Panc1 (cell line): ENCODE measurements around the gene GPR31.

Source experiments
- CTCF ChIP-seq: fragments of 450-650 bp; IDR thresholded peaks from 2 replicates; pipeline ENCODE4 v1.5.1; 2017; ENCODE audit warnings: mild to moderate bottlenecking
- POLR2AphosphoS5 ChIP-seq: IDR thresholded peaks from 2 replicates; pipeline ENCODE4 v1.6.1; 2012; ENCODE audit warnings: mild to moderate bottlenecking, low read depth, low read length, moderate library complexity
- SIN3A ChIP-seq: IDR thresholded peaks from 2 replicates; pipeline ENCODE4 v1.6.1; 2012; ENCODE audit warnings: low read depth, mild to moderate bottlenecking, low read length, moderate library complexity, borderline replicate concordance; ENCODE audit not compliant: insufficient read depth
- TCF7L2 ChIP-seq: IDR thresholded peaks from 2 replicates; pipeline ENCODE4 v1.6.1; 2011; ENCODE audit warnings: mild to moderate bottlenecking, low read depth, low read length, inconsistent platforms
- TF ChIP-seq, protein P1 (sequence below), 2 experiments: IDR thresholded peaks; 2 replicates each; pipeline ENCODE4 v1.6.1; 2011 to 2012; ENCODE audit warnings: low read depth in 2 of 2, control low read depth in 1 of 2, low read length in 1 of 2, mild to moderate bottlenecking in 1 of 2, moderate library complexity in 1 of 2; ENCODE audit not compliant: insufficient read depth in 1 of 2

GRCh38 chr6:167153521-167153959 lies 4.2 kb downstream of the GPR31 start:
- no peak for TF ChIP-seq CTCF
- TF ChIP-seq SIN3A: no peak
- TF ChIP-seq POLR2AphosphoS5: no peak
- no peak for TF ChIP-seq TCF7L2
- TF ChIP-seq, protein P1, sequence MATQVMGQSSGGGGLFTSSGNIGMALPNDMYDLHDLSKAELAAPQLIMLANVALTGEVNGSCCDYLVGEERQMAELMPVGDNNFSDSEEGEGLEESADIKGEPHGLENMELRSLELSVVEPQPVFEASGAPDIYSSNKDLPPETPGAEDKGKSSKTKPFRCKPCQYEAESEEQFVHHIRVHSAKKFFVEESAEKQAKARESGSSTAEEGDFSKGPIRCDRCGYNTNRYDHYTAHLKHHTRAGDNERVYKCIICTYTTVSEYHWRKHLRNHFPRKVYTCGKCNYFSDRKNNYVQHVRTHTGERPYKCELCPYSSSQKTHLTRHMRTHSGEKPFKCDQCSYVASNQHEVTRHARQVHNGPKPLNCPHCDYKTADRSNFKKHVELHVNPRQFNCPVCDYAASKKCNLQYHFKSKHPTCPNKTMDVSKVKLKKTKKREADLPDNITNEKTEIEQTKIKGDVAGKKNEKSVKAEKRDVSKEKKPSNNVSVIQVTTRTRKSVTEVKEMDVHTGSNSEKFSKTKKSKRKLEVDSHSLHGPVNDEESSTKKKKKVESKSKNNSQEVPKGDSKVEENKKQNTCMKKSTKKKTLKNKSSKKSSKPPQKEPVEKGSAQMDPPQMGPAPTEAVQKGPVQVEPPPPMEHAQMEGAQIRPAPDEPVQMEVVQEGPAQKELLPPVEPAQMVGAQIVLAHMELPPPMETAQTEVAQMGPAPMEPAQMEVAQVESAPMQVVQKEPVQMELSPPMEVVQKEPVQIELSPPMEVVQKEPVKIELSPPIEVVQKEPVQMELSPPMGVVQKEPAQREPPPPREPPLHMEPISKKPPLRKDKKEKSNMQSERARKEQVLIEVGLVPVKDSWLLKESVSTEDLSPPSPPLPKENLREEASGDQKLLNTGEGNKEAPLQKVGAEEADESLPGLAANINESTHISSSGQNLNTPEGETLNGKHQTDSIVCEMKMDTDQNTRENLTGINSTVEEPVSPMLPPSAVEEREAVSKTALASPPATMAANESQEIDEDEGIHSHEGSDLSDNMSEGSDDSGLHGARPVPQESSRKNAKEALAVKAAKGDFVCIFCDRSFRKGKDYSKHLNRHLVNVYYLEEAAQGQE (IDR thresholded peaks at IDR 0.05; ENCODE audit: insufficient read depth in 1 of 2, low read depth in 2 of 2, low read length in 1 of 2): no peak
